H1 (cell line): ENCODE data around the gene WDR74. TPM values are rescaled to one million over a fixed set of nuclear protein-coding genes. Genes with fewer than 3 reads are reported as not detected.

Source experiments
- CTCF ChIA-PET: fragments of 300-600 bp; sonication (Branson Sonifier 250); formaldehyde crosslinking; loops from one replicate; lab custom pipeline; 2021; ENCODE audit not compliant: partially characterized antibody; lab: Charles Lee
- POLR2A ChIA-PET: fragments of 300-600 bp; sonication (Branson Sonifier 250); formaldehyde crosslinking; loops from one replicate; lab custom pipeline; 2021; ENCODE audit warnings: inconsistent platforms; ENCODE audit not compliant: partially characterized antibody; lab: Charles Lee
- DNase-seq, 2 experiments: peaks; one replicate each; pipeline versions ENCODE4 v3.0.0 to v3.0.0-alpha.2; 2010 to 2022; ENCODE audit warnings: low spot score in 2 of 2, low read depth in 1 of 2, mixed read lengths in 1 of 2
- FAIRE-seq: peaks from 2 replicates; lab custom pipeline; 2011; peaks lifted over from hg19 to GRCh38; lab: Jason Lieb, UNC
- H2AFZ ChIP-seq: 2 replicates; pipeline ENCODE4 v1.8.1; 2012; ENCODE audit warnings: low read length, inconsistent platforms
- H2AK5ac ChIP-seq: 2 replicates; pipeline ENCODE4 v1.6.1; 2013; ENCODE audit warnings: low read depth, low read length
- H2BK120ac ChIP-seq: replicated peaks from 2 replicates; pipeline ENCODE3; 2013; ENCODE audit warnings: low read depth, low read length, inconsistent platforms
- H2BK12ac ChIP-seq: 2 replicates; pipeline ENCODE4 v1.6.1; 2013; ENCODE audit warnings: low read depth, low read length
- H2BK15ac ChIP-seq: 2 replicates; pipeline ENCODE4 v1.6.1; 2013; ENCODE audit warnings: low read length
- H2BK20ac ChIP-seq: 2 replicates; pipeline ENCODE4 v1.6.1; 2013; ENCODE audit warnings: low read length
- H2BK5ac ChIP-seq: 2 replicates; pipeline ENCODE4 v1.6.1; 2013; ENCODE audit warnings: low read depth, low read length
- H3K14ac ChIP-seq: 2 replicates; pipeline ENCODE4 v1.6.1; 2013; ENCODE audit warnings: inconsistent platforms; ENCODE audit not compliant: insufficient read length
- H3K18ac ChIP-seq: 2 replicates; pipeline ENCODE4 v1.6.1; 2013; ENCODE audit warnings: low read length; ENCODE audit errors: extremely low read depth
- H3K23ac ChIP-seq: 2 replicates; pipeline ENCODE4 v1.6.1; 2013; ENCODE audit warnings: inconsistent platforms; ENCODE audit not compliant: insufficient read length
- H3K23me2 ChIP-seq: 2 replicates; pipeline ENCODE4 v1.6.1; 2013; ENCODE audit warnings: low read depth, low read length
- H3K27ac ChIP-seq: 2 replicates; pipeline ENCODE4 v1.6.1; 2011; ENCODE audit warnings: low read depth, low read length, inconsistent platforms
- H3K27me3 ChIP-seq, 4 experiments: replicated peaks in 1 of 4; 1 replicate in 1 of 4; 2 replicates in 3 of 4; pipeline versions ENCODE4 v1.6.1 to v1.8.1; 2011 to 2013; ENCODE audit warnings: low read length in 3 of 4, mild to moderate bottlenecking in 3 of 4, inconsistent platforms in 2 of 4, mixed read lengths in 2 of 4, moderate library complexity in 1 of 4; ENCODE audit not compliant: control insufficient read depth in 3 of 4, insufficient read depth in 3 of 4; ENCODE audit errors: extremely low read depth in 1 of 4
- H3K36me3 ChIP-seq, 4 experiments: 2 replicates each; pipeline versions ENCODE4 v1.6.1 to v1.8.1; 2011 to 2013; ENCODE audit warnings: mild to moderate bottlenecking in 4 of 4, low read length in 3 of 4, moderate library complexity in 2 of 4, control low read depth in 1 of 4, inconsistent platforms in 1 of 4; ENCODE audit not compliant: insufficient read depth in 4 of 4, control insufficient read depth in 2 of 4
- H3K4ac ChIP-seq: replicated peaks from 2 replicates; pipeline ENCODE3; 2013; ENCODE audit warnings: low read length, low read depth, mixed read lengths, inconsistent platforms; ENCODE audit not compliant: insufficient read length
- H3K4me1 ChIP-seq, 4 experiments: replicated peaks in 1 of 4; 1 replicate in 1 of 4; 2 replicates in 3 of 4; pipeline versions ENCODE4 v1.6.1 to v1.8.1; 2011 to 2013; ENCODE audit warnings: low read length in 3 of 4, inconsistent platforms in 2 of 4, mixed read lengths in 1 of 4; ENCODE audit not compliant: insufficient read depth in 4 of 4, control insufficient read depth in 3 of 4
- H3K4me2 ChIP-seq, 2 experiments: 2 replicates each; pipeline versions ENCODE4 v1.6.1 to v1.8.1; 2011 to 2013; ENCODE audit warnings: low read depth in 2 of 2, low read length in 2 of 2, control low read depth in 1 of 2, inconsistent platforms in 1 of 2, mild to moderate bottlenecking in 1 of 2; ENCODE audit not compliant: insufficient read depth in 1 of 2
- H3K4me3 ChIP-seq, 4 experiments: fragments of 200-600, 300-600 bp in 1 of 4; sonication (generic), shearing (Covaris generic), sonication (Bioruptor Twin) in 1 of 4; 2 replicates each; pipeline versions ENCODE4 v1.5.1 to v1.8.1; 2011 to 2016; ENCODE audit warnings: low read length in 4 of 4, low read depth in 3 of 4, control low read depth in 2 of 4, inconsistent platforms in 2 of 4, mild to moderate bottlenecking in 2 of 4, mixed read lengths in 1 of 4, moderate library complexity in 1 of 4; ENCODE audit not compliant: insufficient read depth in 2 of 4; ENCODE audit errors: extremely low read depth in 1 of 4
- H3K56ac ChIP-seq: replicated peaks from 2 replicates; pipeline ENCODE3; 2013; ENCODE audit warnings: low read depth, mild to moderate bottlenecking, mixed read lengths, low read length, inconsistent platforms; ENCODE audit not compliant: insufficient read length
- H3K79me1 ChIP-seq: 2 replicates; pipeline ENCODE4 v1.6.1; 2013; ENCODE audit warnings: low read depth, low read length, control low read depth
- H3K79me2 ChIP-seq, 2 experiments: 2 replicates each; pipeline versions ENCODE4 v1.6.1 to v1.8.1; 2012 to 2013; ENCODE audit warnings: low read length in 2 of 2, mild to moderate bottlenecking in 2 of 2, inconsistent platforms in 1 of 2; ENCODE audit not compliant: insufficient read depth in 2 of 2, control insufficient read depth in 1 of 2
- H3K9ac ChIP-seq, 4 experiments: replicated peaks in 1 of 4; 1 replicate in 1 of 4; 2 replicates in 3 of 4; pipeline versions ENCODE4 v1.6.1 to v1.8.1; 2011 to 2013; ENCODE audit warnings: low read depth in 3 of 4, low read length in 3 of 4, control low read depth in 2 of 4, mild to moderate bottlenecking in 2 of 4, moderate library complexity in 2 of 4, inconsistent platforms in 1 of 4; ENCODE audit errors: extremely low read depth in 1 of 4
- H3K9me3 ChIP-seq, 2 experiments: 2 replicates each; pipeline versions ENCODE4 v1.6.1 to v1.8.1; 2012 to 2013; ENCODE audit warnings: mild to moderate bottlenecking in 2 of 2, moderate library complexity in 2 of 2, control low read depth in 1 of 2, inconsistent platforms in 1 of 2, low read depth in 1 of 2, low read length in 1 of 2, mixed read lengths in 1 of 2; ENCODE audit not compliant: insufficient read depth in 2 of 2
- H4K20me1 ChIP-seq, 2 experiments: replicated peaks in 1 of 2; 2 replicates each; pipeline versions ENCODE3 to v1.8.1; 2011 to 2013; ENCODE audit warnings: inconsistent platforms in 2 of 2, low read length in 2 of 2, mild to moderate bottlenecking in 1 of 2; ENCODE audit not compliant: insufficient read depth in 2 of 2, control insufficient read depth in 1 of 2
- H4K5ac ChIP-seq: 2 replicates; pipeline ENCODE4 v1.6.1; 2013; ENCODE audit warnings: low read length, low read depth, mixed read lengths, inconsistent platforms; ENCODE audit not compliant: insufficient read length
- H4K8ac ChIP-seq: 2 replicates; pipeline ENCODE4 v1.8.0; 2013; ENCODE audit warnings: mild to moderate bottlenecking, moderate library complexity, low read length, inconsistent platforms; ENCODE audit not compliant: insufficient read depth; ENCODE audit errors: extremely low read depth
- H4K91ac ChIP-seq: replicated peaks from 2 replicates; pipeline ENCODE3; 2013; ENCODE audit warnings: low read length, mixed read lengths, inconsistent platforms; ENCODE audit not compliant: insufficient read length
- ASH2L ChIP-seq: fragments of 200-600, 300-600 bp; sonication (generic); IDR thresholded peaks from one replicate; pipeline ENCODE4 v1.7.1; 2017; ENCODE audit warnings: low read length
- BCL11A ChIP-seq, 2 experiments: IDR thresholded peaks; one replicate each; pipeline ENCODE4 v1.6.1; 2011; ENCODE audit warnings: low read depth in 2 of 2, low read length in 2 of 2, mild to moderate bottlenecking in 2 of 2
- BRCA1 ChIP-seq: IDR thresholded peaks from 2 replicates; pipeline ENCODE4 v1.6.1; 2012; ENCODE audit warnings: low read depth, low read length, improper control_type of control experiment
- EZH2 ChIP-seq: fragments of 200-600 bp; sonication (generic); IDR thresholded peaks from 2 replicates; pipeline ENCODE4 v1.7.1; 2012; ENCODE audit warnings: low read depth, mild to moderate bottlenecking, moderate library complexity, low read length, inconsistent platforms; ENCODE audit not compliant: severe bottlenecking
- FOSL1 ChIP-seq: IDR thresholded peaks from 2 replicates; pipeline ENCODE4 v1.6.1; 2011; ENCODE audit warnings: mild to moderate bottlenecking, low read depth, low read length, moderate library complexity; ENCODE audit not compliant: insufficient read depth
- GABPA ChIP-seq: IDR thresholded peaks from 2 replicates; pipeline ENCODE4 v1.6.1; 2011; ENCODE audit warnings: mild to moderate bottlenecking, low read length, moderate library complexity, borderline replicate concordance; ENCODE audit not compliant: insufficient read depth
- KDM4A ChIP-seq: IDR thresholded peaks from one replicate; pipeline ENCODE4 v1.7.1; 2012; ENCODE audit warnings: low read depth, mild to moderate bottlenecking, moderate library complexity, low read length, inconsistent platforms; ENCODE audit not compliant: severe bottlenecking
- NANOG ChIP-seq: IDR thresholded peaks from 2 replicates; pipeline ENCODE4 v1.6.1; 2011; ENCODE audit warnings: low read length, low read depth, mild to moderate bottlenecking, inconsistent platforms; ENCODE audit not compliant: insufficient read depth, poor library complexity, severe bottlenecking
- RBBP5 ChIP-seq: IDR thresholded peaks from 2 replicates; pipeline ENCODE4 v1.7.1; 2012; ENCODE audit warnings: low read depth, mild to moderate bottlenecking, inconsistent platforms, low read length, moderate library complexity, borderline replicate concordance
- TAF1 ChIP-seq: IDR thresholded peaks from 2 replicates; pipeline ENCODE4 v1.6.1; 2011; ENCODE audit warnings: mild to moderate bottlenecking, low read depth, low read length
- TAF7 ChIP-seq: optimal IDR thresholded peaks from 2 replicates; pipeline ENCODE3; 2011; ENCODE audit warnings: low read depth, mild to moderate bottlenecking, inconsistent platforms, low read length, moderate library complexity, borderline replicate concordance
- ZNF274 ChIP-seq: IDR thresholded peaks from 2 replicates; pipeline ENCODE4 v1.7.0; 2012; ENCODE audit warnings: low read length, borderline replicate concordance; ENCODE audit errors: extremely low read depth
- WGBS, 2 experiments: shearing (Covaris generic) in 1 of 2; methylation state at CpG; one replicate each; pipeline versions ENCODE4 v1.1.6 to v1.1.7; 2013 to 2015; ENCODE audit warnings: low lambda C conversion rate in 2 of 2, mixed read lengths in 2 of 2, inconsistent platforms in 1 of 2, low coverage in 1 of 2, missing lambda C conversion rate in 1 of 2; ENCODE audit not compliant: insufficient replicate concordance in 2 of 2, insufficient coverage in 1 of 2, insufficient read length in 1 of 2; ENCODE audit errors: extremely low coverage in 1 of 2, missing lambda C conversion rate in 1 of 2; 5-methylcytosine and 5-hydroxymethylcytosine counted together
- polyA plus RNA-seq, 7 experiments: library from polyadenylated mRNA; depleted of rRNA in 3 of 7; stranded (reverse) in 5 of 7; unstranded in 2 of 7; fragments of >200 nt in 5 of 7; fragments of 200-250 nt in 2 of 7; gene quantifications; 1 replicate in 5 of 7; 2 replicates in 1 of 7; 4 replicates in 1 of 7; pipeline versions ENCODE4 v1.2.1 to v1.2.3, GENCODE V29; 2011 to 2013; ENCODE audit warnings: missing spikeins in 2 of 7, mixed read lengths in 2 of 7
- total RNA-seq: library from RNA; stranded (reverse); fragmentation: NEBNext Ultra II Directional; extraction: Animal tissue kit (Norgen Biotek cat#: 25700); gene quantifications from 2 replicates; pipeline ENCODE4 v1.2.1, GENCODE V29; 2021

WDR74 gene
- total and polyA plus RNA-seq, 2 of the 8 experiments (the other 6 are each of a cell fraction or from before 2014, with no cell fraction given) = 93.6 to 97.0 TPM

DNA sequence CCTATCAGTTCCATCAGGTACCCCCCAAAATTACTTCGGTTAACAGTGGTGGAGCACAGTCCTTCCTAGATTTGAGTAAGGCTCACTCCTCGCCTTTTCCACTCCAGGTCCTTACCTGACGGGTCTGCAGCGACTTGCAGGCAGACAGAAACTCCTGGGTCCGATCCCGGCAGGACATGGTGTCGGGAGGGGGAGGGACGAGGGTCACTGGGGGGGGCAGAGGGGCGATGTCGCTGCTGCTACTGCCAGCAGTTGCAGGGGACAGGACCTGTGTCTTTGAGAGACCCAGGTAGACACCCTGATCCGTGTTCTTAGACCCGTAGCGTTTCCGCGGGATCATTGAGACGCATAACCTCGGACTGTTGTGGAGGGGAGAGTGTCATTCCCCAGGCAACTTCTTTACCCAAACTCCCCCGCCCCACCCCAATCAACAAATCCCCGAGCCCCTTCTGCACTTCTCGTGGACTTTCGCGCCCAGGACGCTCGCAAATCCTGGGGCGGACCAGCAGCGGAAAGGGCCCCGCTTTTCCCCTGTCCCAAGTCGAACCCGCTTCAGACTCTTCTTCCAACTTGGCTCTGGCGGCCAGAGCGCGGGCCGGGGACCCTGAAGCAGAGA is 8.4 kb downstream of the WDR74 start:
- H3K56ac ChIP-seq = peak overlapping the region; percentile 24
- peak overlapping the region; percentile 84; the same call in 1 of the 2 replicates for H2BK5ac ChIP-seq
- H3K4me1 ChIP-seq = peaks cover 0 to 17% (median 2%) of the 10 kb centered on the region in 4 experiments; a peak in 2 of 7 replicates
- no peak for FAIRE-seq
- no peak overlapping the region for H2AFZ ChIP-seq
- H2BK120ac ChIP-seq = no peak overlapping the region
- peaks cover 7 to 19% of the 10 kb centered on the region in 2 experiments; a peak in 3 of 4 replicates for H3K79me2 ChIP-seq
- H3K36me3 ChIP-seq = peaks cover 19 to 34% (median 32%) of the 10 kb centered on the region in 4 experiments
- H3K23me2 ChIP-seq = peaks cover 7% of the 10 kb centered on the region
- no peak overlapping the region for H3K14ac ChIP-seq
- H3K18ac ChIP-seq = no peak overlapping the region; the same call in 1 of the 2 replicates
- H3K27me3 ChIP-seq = no peaks in the 10 kb centered on the region
- no peaks in the 10 kb centered on the region for H3K9me3 ChIP-seq
- H3K4me2 ChIP-seq = peak overlapping the region; percentile 88 to 92
- H2BK15ac ChIP-seq = no peak overlapping the region
- peaks cover 10% of the 10 kb centered on the region for H3K79me1 ChIP-seq
- POLR2A ChIA-PET = interaction anchor here (0.8 to 13.8 kb wide), 31 partner anchors 9 to 239 kb away, joined by 3 to 398 read pairs (median 13); partner anchors contain the start of genes BSCL2, C11orf98, CSKMT and GNG3
- no peak overlapping the region for H3K23ac ChIP-seq
- peak overlapping the region; percentile 38 to 91 (median 83) for H3K9ac ChIP-seq
- H2AK5ac ChIP-seq = no peak overlapping the region
- H4K91ac ChIP-seq = no peak overlapping the region
- H4K5ac ChIP-seq = no peak overlapping the region
- no peak overlapping the region; the same call in 1 of the 2 replicates for H4K8ac ChIP-seq
- H3K27ac ChIP-seq = peak overlapping the region; percentile 80
- H2BK12ac ChIP-seq = no peak overlapping the region
- H2BK20ac ChIP-seq = no peak overlapping the region
- H3K4ac ChIP-seq = no peak overlapping the region
- CTCF ChIA-PET = interaction anchor here (0.8 to 2.1 kb wide), 3 partner anchors 9 to 55 kb away, joined by 5 to 7 read pairs (median 7); partner anchors contain the start of gene WDR74
- DNase-seq = no peak
- WGBS, 2 experiments = 5% methylated on average over 28 of the region's 33 CpGs; no CpG with 5 or more reads in 1 of the 2 experiments
- peaks cover 5 to 7% of the 10 kb centered on the region in 2 experiments for H4K20me1 ChIP-seq
- peak overlapping the region; percentile 76 to 94 (median 92) for H3K4me3 ChIP-seq
- no peak for TF ChIP-seq GABPA
- peak; percentile 94 for TF ChIP-seq KDM4A
- TF ChIP-seq TAF1 = no peak; the same call in 1 of the 2 replicates
- no peak for TF ChIP-seq ZNF274
- no peak for TF ChIP-seq FOSL1
- TF ChIP-seq RBBP5 = 0 out of 2 replicates have a peak, but pooled peaks have one; percentile 69
- no peak for TF ChIP-seq BRCA1
- no peak for TF ChIP-seq EZH2
- no peak for TF ChIP-seq BCL11A (IDR thresholded peaks at IDR 0.05; ENCODE audit: low read depth in 2 of 2, low read length in 2 of 2)
- no peak for TF ChIP-seq NANOG
- peak; percentile 84 for TF ChIP-seq TAF7
- peak; percentile 96 for TF ChIP-seq ASH2L
